GM19238 (cell line): Measurements from ENCODE around the gene GMCL1.
A peak's percentile ranks its signal among the peaks of the same experiment; 100 is the strongest.
"Not testable (repeated sequence)": the region's sequence is repeated elsewhere in the genome, so short reads cannot be mapped to it uniquely, and the experiment has no call there.

Source experiments
- DNase-seq: peaks from one replicate; pipeline ENCODE4 v3.0.0; 2011; ENCODE audit warnings: low spot score; ENCODE audit not compliant: insufficient read length

GMCL1 gene

DNA sequence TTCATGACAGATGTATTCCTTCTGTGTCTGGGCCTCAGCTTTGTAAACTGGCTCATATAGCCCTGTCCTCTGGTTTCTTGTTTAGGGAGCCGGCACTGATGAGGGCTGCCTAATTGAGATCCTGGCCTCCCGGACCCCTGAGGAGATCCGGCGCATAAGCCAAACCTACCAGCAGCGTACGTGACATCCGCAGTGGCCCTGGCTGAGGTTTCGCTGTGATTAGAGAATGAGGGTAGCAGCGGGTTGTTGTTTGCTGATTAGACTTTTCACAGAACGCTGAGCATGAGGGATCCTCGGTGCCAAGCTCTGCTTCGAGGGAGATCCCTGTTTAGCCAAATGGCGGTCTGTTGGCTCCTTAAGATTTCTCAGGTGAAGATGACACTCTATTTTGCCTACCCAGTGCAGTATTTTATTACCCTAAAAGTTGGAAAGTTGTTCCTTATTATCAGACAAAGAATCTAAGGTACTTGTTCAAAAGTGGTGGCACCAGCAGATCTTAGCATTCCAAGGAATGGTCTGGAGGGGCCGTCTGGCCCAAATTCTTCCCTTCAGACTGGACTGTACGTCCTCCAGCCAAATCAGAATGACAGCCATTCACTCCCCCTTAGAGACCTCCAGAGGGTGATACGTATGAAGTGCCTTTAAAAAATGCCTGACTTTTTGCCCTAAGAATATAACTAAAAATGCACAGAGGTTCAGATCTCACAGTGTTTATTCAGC is 21.5 kb upstream of the GMCL1 start:
- no peak for DNase-seq

DNA sequence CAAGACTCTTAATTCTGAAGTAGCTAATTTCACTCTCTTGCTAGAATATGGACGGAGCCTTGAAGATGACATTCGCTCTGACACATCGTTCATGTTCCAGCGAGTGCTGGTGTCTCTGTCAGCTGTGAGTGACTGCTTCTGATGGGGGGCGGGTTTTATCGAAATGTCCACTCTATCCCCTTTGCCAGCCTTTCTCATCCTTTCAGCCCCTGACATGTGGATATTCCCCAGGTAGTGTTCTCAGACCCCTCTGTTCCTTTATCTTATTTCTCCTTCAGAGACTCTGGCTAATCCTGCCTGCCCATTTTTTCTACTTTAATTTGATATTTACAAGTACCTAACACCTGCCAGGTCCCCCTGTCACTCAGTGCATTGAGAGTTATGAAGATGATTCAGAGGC is 18.9 kb upstream of the GMCL1 start:
- no peak for DNase-seq

DNA sequence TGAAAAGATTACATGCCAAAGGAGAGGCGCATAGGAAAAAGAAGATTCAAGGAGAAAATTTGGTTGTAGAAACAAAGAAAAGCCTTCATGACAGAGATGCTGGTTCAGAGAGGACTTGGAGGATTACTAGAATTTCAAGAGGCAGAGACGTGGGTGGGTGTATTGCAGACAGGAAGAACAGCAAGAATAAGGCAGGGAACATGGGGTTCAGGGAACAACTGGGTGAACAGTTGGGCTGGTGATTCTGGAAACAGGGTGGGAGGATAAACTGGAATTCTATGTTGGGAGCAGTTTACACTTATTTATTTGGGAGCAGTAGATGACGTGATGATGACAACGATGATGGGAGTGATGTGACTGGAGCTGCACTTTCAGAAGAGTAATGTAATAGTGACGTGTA is 18.4 kb upstream of the GMCL1 start:
- no peak for DNase-seq

DNA sequence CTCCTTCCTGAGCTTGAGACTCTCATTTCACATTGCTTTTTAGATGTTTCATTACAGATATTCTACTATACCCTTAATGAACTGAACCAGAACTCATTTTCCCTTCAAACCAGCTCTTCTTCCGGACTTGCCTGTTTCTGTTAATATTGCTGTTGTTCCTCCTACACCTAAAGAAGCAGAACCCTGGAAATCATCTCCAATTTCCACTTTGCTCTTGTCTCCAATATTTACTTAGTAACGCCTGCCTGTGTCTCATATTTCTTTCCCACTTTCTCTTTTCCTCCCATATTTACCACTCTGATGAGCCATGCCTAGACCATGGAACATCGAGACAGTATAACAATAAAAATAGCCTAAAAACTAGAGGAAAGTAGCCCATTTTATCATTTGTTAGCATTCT is 17.9 kb upstream of the GMCL1 start:
- DNase-seq = no peak

DNA sequence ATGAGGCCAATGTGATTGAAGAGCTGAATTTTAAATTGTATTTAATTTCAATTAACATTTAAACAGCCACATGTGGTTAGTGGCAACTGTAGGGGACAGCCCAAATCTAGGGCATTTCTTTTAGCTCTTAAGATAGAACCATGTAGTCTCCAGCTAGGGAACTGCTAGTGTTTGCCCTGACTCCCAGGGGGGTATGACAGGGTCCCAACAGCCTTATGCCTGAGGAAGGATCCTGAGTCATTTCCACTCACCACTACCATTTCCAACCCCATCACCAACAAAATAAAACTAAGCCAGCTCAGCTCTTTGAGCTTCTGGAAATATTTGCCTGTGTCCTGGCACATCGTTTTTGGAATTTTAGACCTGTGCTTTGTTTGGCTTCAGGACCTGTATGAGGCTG is 13.7 kb upstream of the GMCL1 start:
- no peak for DNase-seq

DNA sequence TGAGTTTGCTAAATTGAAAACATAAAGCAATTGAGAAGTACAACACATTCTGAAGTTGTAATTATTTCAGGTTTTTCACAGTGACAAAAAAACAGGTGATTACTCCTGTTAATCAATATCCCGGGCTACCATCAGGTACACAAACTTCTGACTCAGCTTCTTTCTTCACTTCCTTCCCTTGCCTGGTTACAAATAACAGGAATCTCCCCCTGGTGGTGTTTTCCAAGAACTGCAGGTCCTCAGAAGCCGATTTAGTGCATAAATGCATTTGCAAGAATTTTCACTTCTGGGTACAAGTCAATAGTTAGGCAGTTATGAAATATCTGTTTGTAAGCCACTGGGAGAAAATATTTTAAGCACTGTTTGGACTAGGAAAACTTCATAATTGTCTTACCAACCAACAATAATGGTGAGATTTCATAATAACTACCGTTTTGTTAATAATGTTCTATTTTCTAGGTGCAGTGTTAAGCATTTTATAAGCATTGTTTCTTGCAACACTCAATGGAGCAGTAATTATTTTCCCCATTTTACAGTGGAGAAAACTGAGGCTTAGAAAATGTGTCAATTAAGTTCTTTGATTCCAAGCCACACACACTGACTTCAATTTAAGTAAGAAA is 12.4 kb upstream of the GMCL1 start:
- peak; percentile 36 for DNase-seq

DNA sequence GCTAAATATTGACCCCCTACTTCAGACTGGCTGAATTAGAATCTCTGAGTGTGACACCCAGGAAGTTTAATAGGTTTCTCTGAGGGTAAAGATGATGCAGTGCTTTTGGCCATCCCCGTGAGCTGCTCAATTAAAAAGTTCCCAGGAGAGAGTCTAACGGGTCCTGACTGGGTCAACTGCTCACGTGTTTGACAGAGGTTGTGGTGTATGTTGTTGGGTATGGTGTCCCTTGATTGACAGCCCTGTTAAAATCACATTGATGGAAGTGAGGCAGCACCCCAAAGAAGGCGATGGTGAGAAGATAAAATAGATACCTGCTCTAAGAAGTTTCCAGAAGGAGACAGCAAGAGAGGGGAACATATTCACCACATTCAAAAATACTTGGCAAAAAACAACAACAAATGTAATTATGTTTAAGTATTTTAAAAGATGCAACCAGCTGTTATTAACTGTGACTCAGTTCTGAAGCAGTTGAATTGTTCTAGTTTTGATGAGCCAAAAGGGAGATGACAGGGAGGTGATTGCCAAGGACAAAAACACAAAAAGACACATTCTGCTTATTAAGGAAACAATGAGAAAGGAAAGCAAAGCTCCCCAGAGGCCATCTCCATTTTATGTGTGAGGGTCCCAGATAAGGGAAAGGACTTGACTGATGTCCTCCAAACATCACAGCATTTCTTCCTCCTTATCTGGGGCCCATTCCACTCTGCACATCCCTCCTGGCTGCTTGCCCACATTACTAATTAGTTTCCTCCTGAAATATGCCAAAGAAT is 11.5 kb upstream of the GMCL1 start:
- DNase-seq = no peak

DNA sequence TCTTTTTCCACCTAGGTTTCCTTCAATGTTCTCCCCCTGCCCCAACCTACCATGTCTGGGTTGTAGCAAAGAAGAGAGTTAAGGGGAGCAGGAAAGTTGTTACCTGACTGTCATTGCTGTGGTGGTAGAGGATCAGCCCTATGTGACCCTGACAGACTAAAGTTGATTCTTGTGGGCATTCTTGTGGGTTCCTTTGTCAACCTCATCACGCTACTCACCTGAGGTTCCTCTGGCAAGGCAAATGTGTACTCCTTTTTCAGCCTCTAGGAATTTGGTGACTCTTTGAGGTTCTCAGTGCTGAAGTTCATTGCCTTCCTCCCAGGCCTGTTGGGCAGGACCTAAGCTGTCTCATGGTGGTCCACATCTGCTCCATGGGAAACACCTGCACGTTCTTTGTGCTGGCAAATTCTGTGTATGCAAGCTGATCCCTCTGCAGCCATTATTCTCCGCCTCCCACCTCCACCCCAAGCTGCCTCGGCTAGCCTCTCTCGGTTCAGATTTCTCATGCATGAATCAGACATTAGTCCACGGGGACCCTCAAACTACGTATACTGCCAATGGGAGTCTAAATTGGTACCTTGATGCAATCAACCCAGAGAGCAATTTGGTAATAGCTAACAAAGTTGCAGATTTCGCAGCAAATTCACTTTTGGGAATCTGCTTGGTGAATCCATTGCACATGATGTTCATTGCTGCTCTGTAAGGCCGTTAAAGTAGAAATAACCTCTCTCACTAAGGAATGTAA is 1.5 kb upstream of the GMCL1 start:
- DNase-seq = no peak

DNA sequence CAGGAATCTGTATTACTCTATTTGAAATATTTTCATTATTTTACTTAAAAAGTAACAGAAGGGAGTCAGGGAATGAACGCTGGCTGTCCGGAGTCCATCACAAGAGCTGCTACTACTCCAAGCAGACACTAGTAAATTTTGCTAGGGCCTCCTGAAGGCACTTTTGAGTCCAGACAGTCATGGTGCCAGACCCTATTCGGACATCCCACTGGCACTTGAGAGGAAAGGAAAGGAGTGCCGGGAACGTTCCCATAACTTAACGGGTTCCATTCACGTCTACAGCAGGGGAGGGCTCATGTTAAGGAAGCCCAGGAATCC is 563 bp upstream of the GMCL1 start:
- no peak for DNase-seq

DNA sequence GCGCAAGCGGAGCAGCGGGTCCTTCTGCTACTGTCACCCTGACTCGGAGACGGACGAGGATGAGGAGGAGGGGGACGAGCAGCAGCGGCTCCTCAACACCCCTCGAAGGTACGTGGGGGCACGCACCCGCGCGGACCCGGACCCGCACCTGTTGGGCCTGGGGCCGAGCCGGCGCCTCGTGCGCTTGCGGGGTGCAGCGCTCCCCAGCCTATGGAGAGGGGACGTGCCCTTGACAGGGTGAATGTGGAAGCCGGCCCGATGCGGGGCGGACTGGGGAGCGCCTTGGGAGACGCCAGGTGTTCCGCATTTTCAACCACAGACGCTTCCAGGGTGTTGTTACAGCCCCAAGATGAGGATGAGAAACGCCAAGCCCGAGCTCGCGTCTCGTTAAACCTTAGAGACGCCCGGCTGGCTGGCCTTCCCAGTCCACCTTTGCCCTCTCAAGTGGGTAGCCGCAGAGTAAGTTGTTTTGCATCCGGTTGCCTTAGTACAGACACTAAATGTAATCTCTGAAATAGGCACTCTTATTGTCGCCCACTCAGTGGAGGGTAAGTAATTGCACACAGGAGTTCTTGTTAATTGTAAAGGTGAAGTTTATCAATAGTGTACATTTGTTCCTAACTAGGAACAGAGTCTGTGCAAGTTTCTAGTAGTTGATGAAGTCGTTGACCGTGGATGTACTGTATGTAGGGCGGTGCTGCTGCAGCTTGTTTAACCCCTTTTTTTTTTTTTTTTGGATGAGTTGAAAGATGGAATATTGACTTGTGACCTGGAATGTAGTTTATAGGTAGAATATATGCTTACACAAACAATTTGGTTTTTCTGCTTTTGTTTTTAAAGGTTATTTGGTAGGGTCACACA is 815 bp downstream of the GMCL1 start:
- DNase-seq = no peak

DNA sequence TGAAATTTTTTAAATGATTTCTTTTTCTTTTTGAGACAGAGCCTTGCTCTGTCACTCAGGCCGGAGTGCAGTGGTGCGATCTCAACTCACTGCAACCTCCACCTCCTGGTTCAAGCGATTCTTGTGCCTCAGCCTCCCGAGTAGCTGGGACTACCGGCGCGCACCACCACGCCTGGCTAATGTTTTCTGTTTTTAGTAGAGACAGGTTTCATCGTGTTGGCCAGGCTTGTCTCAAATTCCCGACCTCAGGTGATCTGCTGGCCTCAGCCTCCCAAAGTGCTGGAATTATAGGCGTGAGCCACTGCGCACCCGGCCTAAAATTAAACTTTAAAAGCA is 1.4 kb downstream of the GMCL1 start:
- DNase-seq = not testable (repeated sequence)

DNA sequence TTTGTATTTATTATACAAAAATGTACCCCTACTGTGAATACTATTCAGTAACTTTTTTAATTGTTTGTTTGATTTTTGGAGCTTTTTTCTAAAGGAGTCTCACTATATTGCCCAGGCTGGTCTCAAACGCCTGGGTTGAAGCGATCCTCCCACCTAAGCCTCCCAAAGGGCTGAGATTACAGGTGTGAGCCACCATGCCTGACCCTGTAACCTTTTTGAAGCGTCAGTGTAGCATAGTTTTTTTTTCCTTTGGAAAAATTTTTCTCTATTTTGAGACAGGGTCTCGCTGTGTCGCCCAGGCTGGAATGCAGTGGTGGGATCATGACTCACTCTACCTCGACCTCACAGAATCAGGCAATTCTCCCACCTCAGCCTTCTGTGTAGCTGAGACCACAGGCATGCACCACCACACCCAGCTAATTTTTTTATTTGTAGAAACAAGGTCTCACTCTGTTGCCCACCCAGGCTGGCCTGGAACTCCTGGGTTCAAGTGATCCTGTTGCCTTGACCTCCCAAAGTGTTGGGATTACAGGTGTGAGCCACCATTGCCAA is 2.0 kb downstream of the GMCL1 start:
- DNase-seq = no peak

DNA sequence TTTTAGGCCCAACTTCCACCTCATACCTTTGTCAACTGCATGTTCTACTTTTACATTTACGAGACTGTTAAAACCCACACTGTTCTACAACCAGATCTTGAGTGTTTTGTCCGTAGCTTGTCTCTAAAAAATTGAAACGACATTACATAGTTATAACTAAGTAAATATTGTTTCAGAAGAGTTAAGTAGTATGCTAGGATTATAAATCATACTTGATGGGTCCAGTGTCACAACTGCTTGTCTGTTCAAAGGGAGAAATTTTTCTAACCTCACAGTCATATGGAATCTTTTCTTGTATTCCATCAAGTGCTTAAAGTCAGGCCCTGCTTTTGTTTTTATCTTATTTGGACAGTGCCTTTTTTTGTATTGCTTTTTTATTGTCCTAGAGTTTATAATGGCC is 4.3 kb downstream of the GMCL1 start:
- no peak for DNase-seq

DNA sequence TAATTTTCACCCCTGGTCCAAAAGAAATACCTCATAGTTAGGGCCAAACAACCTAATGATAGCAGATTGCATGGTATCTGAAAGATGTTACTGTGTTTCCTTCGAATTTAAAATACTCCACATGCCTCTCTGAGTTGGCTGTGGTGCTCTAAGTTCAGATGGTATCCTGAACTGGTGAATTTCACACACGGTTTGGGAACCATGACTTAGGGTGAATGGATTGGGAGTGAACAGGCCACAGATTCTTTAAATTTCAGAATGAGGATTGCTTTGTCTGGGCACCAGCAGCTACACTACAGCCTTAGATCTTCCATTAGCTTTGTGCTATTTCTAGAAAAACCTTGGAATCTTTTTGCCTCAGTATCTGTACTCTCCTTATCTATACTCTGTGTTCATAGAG is 6.2 kb downstream of the GMCL1 start:
- DNase-seq = no peak

DNA sequence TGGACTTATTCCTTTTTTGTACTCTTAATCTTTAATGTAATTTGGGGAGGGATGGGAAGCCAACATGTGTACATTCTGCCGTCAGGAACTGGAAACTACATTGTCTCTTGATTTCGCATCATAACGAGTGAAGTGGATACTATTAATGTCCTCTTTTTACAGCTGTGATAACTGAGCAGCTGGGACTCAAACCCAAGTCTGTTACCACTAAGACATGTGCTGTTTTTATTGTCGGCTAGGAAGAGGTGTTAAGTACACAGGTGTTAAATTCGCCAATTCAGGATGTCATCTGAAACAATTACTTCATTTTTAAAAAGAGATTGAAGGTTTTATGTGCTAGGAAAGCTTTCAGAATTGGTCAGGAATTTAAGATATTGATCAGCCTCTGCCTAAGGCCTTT is 6.9 kb downstream of the GMCL1 start:
- DNase-seq = no peak

DNA sequence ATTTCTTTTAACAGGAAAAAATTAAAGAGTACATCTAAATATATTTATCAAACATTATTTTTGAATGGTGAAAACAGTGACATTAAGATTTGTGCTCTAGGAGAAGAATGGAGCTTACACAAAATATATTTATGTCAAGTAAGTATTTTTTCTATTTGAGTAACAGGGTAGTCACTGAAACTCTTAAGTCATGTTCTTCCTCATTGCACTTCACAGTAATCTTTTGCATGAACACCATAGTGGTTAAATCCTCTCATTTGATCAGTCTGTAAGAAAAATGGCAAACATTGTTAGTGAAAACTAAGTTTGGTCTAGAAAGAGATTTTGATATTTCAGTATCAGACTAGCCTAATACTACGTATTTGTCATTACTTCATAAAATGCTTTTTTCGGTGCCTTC is 8.1 kb downstream of the GMCL1 start:
- no peak for DNase-seq

DNA sequence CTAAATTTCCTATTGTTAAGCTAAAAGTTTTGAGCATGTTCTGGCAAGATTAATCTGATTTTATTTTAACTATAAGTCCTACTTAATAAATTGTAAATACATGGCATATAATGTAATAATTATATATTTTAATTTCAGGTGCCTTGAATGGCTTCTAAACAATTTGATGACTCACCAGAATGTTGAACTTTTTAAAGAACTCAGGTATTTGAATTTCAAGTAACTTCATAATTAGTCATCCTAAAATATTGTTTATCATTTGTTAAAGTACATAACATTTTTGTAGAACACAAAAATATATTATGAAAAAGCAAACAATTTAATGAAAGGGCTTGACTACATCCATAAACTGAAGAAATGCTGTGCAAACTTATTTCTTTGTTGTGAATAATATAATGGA is 14.5 kb downstream of the GMCL1 start:
- no peak for DNase-seq

DNA sequence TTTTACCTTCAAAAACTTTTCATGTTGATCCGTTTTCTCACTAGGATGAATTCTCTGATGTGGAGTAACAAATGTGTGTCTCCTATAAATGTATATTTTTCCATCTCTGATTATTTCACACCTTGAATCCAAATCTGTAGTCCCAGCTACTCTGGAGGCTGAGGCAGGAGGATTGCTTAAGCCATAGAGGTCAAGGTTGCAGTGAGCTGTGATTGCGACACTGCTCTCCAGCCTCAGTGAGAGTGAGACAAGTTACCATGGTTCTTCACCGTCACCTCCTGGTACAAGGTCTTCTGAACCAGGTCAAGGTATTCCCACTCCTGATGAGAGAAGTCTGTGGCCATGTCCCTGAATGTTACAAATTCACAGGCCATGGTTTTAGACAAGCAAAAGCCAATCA is 15.1 kb downstream of the GMCL1 start:
- no peak for DNase-seq

DNA sequence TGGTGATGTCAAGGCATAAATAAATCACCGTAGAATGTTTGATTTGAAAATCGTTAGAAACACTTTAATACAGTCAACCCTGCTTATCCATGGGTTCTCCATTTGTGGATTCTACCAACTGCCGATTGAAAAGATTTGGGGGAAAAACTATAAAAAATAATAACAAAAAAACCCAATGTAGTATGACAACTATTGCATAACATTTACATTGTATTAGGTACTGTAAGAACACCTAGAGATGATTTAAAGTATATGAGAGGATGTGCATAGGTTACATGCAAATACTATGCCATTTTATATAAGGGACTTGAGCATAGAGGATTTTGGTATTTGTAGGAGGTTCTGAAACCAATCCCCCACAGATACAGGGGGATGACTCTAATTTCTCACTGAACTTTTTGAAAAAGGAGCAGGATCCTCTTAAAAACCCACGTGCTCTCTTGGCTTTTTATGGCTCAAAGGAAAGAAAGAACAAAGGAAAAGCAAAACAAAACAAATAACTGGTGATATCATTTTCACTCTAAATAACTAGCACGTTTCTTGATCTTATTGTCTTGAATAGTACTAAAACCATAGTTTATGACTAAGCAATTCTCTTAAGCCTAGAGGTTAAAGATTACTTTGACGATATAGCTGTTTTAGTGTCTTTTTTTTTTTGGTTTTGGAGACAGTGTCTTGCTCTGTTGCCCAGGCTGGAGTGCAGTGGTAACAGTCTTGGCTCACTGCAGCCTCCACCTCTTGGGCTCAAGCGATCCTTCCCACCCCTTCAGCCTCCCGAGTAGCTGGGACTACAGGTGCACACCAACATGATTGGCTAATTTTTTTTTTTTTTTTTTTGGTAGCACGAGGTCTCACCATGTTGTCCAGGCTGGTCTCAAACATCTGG is 17.0 kb downstream of the GMCL1 start:
- DNase-seq = no peak
